Bronchial epithelial cell (primary cell): ENCODE data around the gene BICRA. TPM values are rescaled to one million over a fixed set of nuclear protein-coding genes. Genes with fewer than 3 reads are reported as not detected.

Experiments used
- DNase-seq: peaks from one replicate; pipeline ENCODE4 v3.0.0-alpha.2; 2010; ENCODE audit warnings: low read depth
- FAIRE-seq: peaks from 2 replicates; lab custom pipeline; 2011; peaks lifted over from hg19 to GRCh38; lab: Jason Lieb, UNC
- H3K27me3 ChIP-seq: 2 replicates; pipeline ENCODE4 v1.5.1; 2011; ENCODE audit warnings: low read length; ENCODE audit not compliant: control insufficient read depth, insufficient read depth
- H3K36me3 ChIP-seq: 2 replicates; pipeline ENCODE4 v1.5.1; 2011; ENCODE audit warnings: low read length; ENCODE audit not compliant: control insufficient read depth, insufficient read depth
- H3K4me3 ChIP-seq: 2 replicates; pipeline ENCODE4 v1.5.1; 2011; ENCODE audit warnings: mild to moderate bottlenecking, low read depth, low read length, control low read depth
- total RNA-seq: library from RNA; depleted of rRNA; stranded (reverse); fragments of >200 nt; gene quantifications from 2 replicates; pipeline ENCODE4 v1.2.1, GENCODE V29; 2014
- TF ChIP-seq, protein P1 (sequence below): IDR thresholded peaks from 2 replicates; pipeline ENCODE4 v1.5.1; 2011; ENCODE audit warnings: mild to moderate bottlenecking, moderate library complexity, low read length, control low read depth, inconsistent platforms; ENCODE audit not compliant: insufficient read depth, severe bottlenecking

Gene BICRA
- total RNA-seq, 1 donor from 2014 or later = 4.5 TPM

DNA sequence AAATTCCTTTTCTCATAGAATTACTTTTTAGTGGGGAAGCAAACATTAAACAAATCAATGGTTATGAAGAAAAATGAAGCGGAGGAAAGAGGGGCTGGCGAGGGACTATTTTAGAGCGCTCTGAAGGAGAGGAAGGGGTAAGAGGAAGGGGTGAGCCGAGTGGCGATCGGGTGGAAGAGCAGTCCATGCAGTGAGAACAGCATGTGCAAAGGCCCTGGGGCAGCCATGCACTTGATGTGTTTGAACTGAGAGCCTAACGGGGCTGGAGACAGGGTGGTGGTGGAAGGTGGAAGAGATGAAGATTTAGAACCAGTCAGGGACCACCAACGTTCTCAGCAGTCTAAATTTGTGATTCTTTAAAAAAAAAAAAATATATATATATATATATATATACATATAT, 122.0 kb downstream of the BICRA start:
- Histone ChIP-seq H3K36me3 (peaks cover 28% of the 10 kb centered on the region), H3K4me3 (no peak overlapping the region), H3K27me3 (no peaks in the 10 kb centered on the region)
- TF ChIP-seq, protein P1, sequence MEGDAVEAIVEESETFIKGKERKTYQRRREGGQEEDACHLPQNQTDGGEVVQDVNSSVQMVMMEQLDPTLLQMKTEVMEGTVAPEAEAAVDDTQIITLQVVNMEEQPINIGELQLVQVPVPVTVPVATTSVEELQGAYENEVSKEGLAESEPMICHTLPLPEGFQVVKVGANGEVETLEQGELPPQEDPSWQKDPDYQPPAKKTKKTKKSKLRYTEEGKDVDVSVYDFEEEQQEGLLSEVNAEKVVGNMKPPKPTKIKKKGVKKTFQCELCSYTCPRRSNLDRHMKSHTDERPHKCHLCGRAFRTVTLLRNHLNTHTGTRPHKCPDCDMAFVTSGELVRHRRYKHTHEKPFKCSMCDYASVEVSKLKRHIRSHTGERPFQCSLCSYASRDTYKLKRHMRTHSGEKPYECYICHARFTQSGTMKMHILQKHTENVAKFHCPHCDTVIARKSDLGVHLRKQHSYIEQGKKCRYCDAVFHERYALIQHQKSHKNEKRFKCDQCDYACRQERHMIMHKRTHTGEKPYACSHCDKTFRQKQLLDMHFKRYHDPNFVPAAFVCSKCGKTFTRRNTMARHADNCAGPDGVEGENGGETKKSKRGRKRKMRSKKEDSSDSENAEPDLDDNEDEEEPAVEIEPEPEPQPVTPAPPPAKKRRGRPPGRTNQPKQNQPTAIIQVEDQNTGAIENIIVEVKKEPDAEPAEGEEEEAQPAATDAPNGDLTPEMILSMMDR = no peak
- no peak for DNase-seq
- no peak for FAIRE-seq

DNA sequence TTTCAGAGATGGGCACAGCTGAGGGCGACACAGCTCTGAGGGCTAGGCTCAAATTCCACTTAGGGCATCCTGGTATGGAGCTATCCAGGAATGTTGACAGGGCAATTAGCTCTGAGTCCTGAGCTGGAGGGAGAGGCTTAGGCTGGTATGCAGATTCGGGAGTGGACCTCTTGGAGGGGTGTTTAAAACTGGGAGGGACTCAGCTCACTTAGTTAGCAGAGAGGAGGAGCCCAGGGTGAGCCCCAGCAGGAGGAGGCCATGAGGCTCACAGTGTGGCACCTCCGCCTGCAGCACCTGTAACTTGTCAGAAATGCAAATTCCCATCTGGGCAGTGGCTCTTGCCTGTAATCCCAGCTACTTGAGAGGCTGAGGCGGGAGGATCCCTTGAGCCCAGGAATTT, 126.2 kb downstream of the BICRA start:
- Histone ChIP-seq H3K36me3 (peaks cover 32% of the 10 kb centered on the region), H3K27me3 (no peaks in the 10 kb centered on the region), H3K4me3 (no peak overlapping the region)
- TF ChIP-seq, protein P1 = no peak
- FAIRE-seq (no peak), DNase-seq (no peak)

DNA sequence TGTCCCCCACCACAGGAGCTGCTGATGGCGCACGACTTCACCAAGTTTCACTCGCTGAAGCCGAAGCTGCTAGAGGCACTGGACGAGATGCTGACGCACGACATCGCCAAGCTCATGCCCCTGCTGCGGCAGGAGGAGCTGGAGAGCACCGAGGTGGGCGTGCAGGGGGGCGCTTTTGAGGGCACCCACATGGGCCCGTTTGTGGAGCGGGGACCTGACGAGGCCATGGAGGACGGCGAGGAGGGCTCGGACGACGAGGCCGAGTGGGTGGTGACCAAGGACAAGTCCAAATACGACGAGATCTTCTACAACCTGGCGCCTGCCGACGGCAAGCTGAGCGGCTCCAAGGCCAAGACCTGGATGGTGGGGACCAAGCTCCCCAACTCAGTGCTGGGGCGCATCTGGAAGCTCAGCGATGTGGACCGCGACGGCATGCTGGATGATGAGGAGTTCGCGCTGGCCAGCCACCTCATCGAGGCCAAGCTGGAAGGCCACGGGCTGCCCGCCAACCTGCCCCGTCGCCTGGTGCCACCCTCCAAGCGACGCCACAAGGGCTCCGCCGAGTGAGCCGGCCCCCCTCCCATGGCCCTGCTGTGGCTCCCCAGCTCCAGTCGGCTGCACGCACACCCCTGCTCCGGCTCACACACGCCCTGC, 132.1 kb downstream of the BICRA start:
- no peak overlapping the region for H3K4me3 ChIP-seq
- no peaks in the 10 kb centered on the region for H3K27me3 ChIP-seq
- TF ChIP-seq, protein P1 = no peak
- no peak for DNase-seq
- peaks cover 19% of the 10 kb centered on the region for H3K36me3 ChIP-seq
- FAIRE-seq = no peak

DNA sequence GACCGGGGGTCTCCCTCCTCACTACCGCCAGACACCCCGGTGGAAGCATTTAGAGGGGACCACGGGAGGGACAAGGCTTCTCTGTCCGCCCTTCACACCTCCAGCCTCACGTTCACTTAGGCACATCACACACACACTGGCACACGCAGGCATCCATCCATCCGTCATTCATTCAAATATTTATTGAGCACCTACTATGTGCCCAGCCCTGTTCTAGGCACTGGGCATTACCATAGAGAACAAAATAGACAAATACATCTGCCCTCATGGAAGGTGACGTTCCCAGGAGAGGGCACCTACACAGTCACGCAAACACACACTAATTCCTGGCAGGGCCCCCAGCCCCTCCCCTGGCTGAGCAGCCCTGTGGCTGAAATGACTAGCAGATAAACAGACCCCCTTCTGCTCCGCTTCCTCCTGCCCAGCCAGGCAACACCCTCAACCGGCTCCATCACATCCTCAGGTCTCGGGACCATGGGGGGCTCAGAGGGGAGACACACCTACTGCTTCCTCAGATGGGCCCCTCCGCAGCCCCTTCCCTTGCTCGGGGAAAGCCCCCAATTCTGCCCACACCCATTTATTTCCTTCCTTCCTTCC, 132.7 kb downstream of the BICRA start:
- TF ChIP-seq, protein P1 = no peak
- Histone ChIP-seq H3K36me3 (peaks cover 15% of the 10 kb centered on the region), H3K27me3 (no peaks in the 10 kb centered on the region), H3K4me3 (no peak overlapping the region)
- no peak for DNase-seq
- no peak for FAIRE-seq

DNA sequence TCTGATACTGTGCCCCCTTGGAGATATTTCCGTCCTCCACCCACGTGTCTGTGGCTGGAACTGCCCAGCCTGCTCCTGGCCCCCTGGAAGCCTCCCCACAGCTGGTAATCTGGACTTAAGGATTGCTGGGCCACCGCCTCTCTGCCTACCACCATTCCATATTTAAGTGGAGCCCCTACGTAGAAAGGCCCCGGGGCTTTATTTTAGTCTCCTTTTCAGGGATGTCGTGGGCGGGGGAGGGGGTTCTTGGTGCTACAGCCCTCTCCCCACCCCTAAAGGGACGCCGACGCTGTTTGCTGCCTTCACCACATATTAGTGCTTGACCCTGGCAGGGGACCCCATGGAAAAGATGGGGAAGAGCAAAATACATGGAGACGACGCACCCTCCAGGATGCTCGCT, 133.7 kb downstream of the BICRA start:
- no peak overlapping the region for H3K4me3 ChIP-seq
- H3K27me3 ChIP-seq = no peaks in the 10 kb centered on the region
- H3K36me3 ChIP-seq = peaks cover 23% of the 10 kb centered on the region
- DNase-seq (no peak), FAIRE-seq (no peak)
- TF ChIP-seq, protein P1 = no peak
